HEK293 (cell line): ENCODE measurements around the gene FMO2.

Source experiments
- CTCF ChIA-PET: fragments of 350-600 bp; formaldehyde crosslinking; extraction: SDS; loops from one replicate; lab custom pipeline; 2021; ENCODE audit warnings: antibody characterized with exemption; lab: Yijun Ruan, JAX
- POLR2A ChIA-PET: fragments of 300-600 bp; formaldehyde crosslinking; extraction: SDS; loops from one replicate; lab custom pipeline; 2020; ENCODE audit warnings: antibody characterized with exemption, inconsistent platforms; lab: Yijun Ruan, JAX
- H3K27ac ChIP-seq: fragments of 200-500 bp; sonication (Bioruptor generic); 2 replicates; pipeline ENCODE4 v1.5.1; 2014; ENCODE audit warnings: low read depth, low read length, control low read depth, inconsistent platforms; ENCODE audit errors: extremely low read depth
- H3K36me3 ChIP-seq, 2 experiments: fragments of 200-500 bp in 1 of 2; sonication (Bioruptor generic) in 1 of 2; 1 replicate in 1 of 2; 2 replicates in 1 of 2; pipeline ENCODE4 v1.5.1; 2014 to 2017; ENCODE audit warnings: inconsistent platforms in 2 of 2, low read length in 2 of 2; ENCODE audit not compliant: control insufficient read depth in 2 of 2, insufficient read depth in 1 of 2
- H3K4me1 ChIP-seq: fragments of 200-500 bp; sonication (Bioruptor generic); 2 replicates; pipeline ENCODE4 v1.5.1; 2014; ENCODE audit warnings: mild to moderate bottlenecking, low read length, inconsistent platforms; ENCODE audit not compliant: control insufficient read depth, insufficient read depth
- H3K4me3 ChIP-seq: 2 replicates; pipeline ENCODE4 v1.5.1; 2011; ENCODE audit warnings: low read depth, mild to moderate bottlenecking, control low read depth, low read length, moderate library complexity
- H3K9me3 ChIP-seq: fragments of 200-500 bp; sonication (Bioruptor generic); 2 replicates; pipeline ENCODE4 v1.5.1; 2014; ENCODE audit warnings: low read depth, low read length, inconsistent platforms; ENCODE audit not compliant: control insufficient read depth, insufficient read depth
- BCL6B ChIP-seq: fragments of 450-650 bp; formaldehyde crosslinking; IDR thresholded peaks from 2 replicates; pipeline ENCODE4 v1.5.1; 2017; ENCODE audit warnings: missing biosample characterization, missing genetic modification characterization
- EGR2 ChIP-seq: fragments of 450-650 bp; formaldehyde crosslinking; IDR thresholded peaks from 2 replicates; pipeline ENCODE4 v1.5.1; 2016; ENCODE audit warnings: low read depth, missing biosample characterization, missing genetic modification characterization
- GLI4 ChIP-seq: fragments of 450-650 bp; formaldehyde crosslinking; IDR thresholded peaks from 2 replicates; pipeline ENCODE4 v1.5.1; 2016; ENCODE audit warnings: missing biosample characterization, missing genetic modification characterization
- PBX3 ChIP-seq: sonication (generic); formaldehyde crosslinking; IDR thresholded peaks from 2 replicates; pipeline ENCODE4 v1.8.1; 2022; ENCODE audit warnings: mild to moderate bottlenecking, moderate library complexity, missing genetic modification reagents
- PRDM1 ChIP-seq: fragments of 450-650 bp; formaldehyde crosslinking; IDR thresholded peaks from 2 replicates; pipeline ENCODE4; 2016; ENCODE audit warnings: missing biosample characterization, missing genetic modification characterization
- WT1 ChIP-seq: fragments of 450-650 bp; formaldehyde crosslinking; IDR thresholded peaks from 2 replicates; pipeline ENCODE4 v1.5.1; 2016; ENCODE audit warnings: missing biosample characterization, missing genetic modification characterization
- ZNF112 ChIP-seq: fragments of 450-650 bp; formaldehyde crosslinking; IDR thresholded peaks from 2 replicates; pipeline ENCODE4 v1.5.0; 2017; ENCODE audit warnings: missing biosample characterization, missing genetic modification characterization
- ZNF174 ChIP-seq: fragments of 450-650 bp; formaldehyde crosslinking; IDR thresholded peaks from 2 replicates; pipeline ENCODE4 v1.5.0; 2017; ENCODE audit warnings: missing biosample characterization, mild to moderate bottlenecking, missing genetic modification characterization
- ZNF26 ChIP-seq: fragments of 450-650 bp; formaldehyde crosslinking; IDR thresholded peaks from 2 replicates; pipeline ENCODE4 v1.5.1; 2016; ENCODE audit warnings: missing biosample characterization, missing genetic modification characterization
- ZNF280D ChIP-seq: fragments of 450-650 bp; formaldehyde crosslinking; IDR thresholded peaks from 2 replicates; pipeline ENCODE4 v1.5.1; 2016; ENCODE audit warnings: missing biosample characterization, missing genetic modification characterization
- ZNF350 ChIP-seq: fragments of 450-650 bp; formaldehyde crosslinking; IDR thresholded peaks from 2 replicates; pipeline ENCODE4 v1.5.0; 2017; ENCODE audit warnings: missing biosample characterization, mild to moderate bottlenecking, missing genetic modification characterization
- ZNF354C ChIP-seq: fragments of 450-650 bp; formaldehyde crosslinking; IDR thresholded peaks from 2 replicates; pipeline ENCODE4 v1.5.1; 2016; ENCODE audit warnings: missing biosample characterization, missing genetic modification characterization, low read depth, borderline replicate concordance
- ZNF37A ChIP-seq: fragments of 450-650 bp; IDR thresholded peaks from 2 replicates; pipeline ENCODE4 v1.5.1; 2018; ENCODE audit warnings: missing biosample characterization, missing genetic modification characterization
- ZNF394 ChIP-seq: fragments of 450-650 bp; formaldehyde crosslinking; IDR thresholded peaks from 2 replicates; pipeline ENCODE4 v1.5.1; 2016; ENCODE audit warnings: missing biosample characterization, missing genetic modification characterization, mild to moderate bottlenecking, moderate library complexity, borderline replicate concordance
- ZNF596 ChIP-seq: fragments of 450-650 bp; IDR thresholded peaks from 2 replicates; pipeline ENCODE4 v1.5.0; 2018; ENCODE audit warnings: missing biosample characterization, mild to moderate bottlenecking, missing genetic modification characterization, moderate library complexity
- ZNF692 ChIP-seq: fragments of 450-650 bp; formaldehyde crosslinking; IDR thresholded peaks from 2 replicates; pipeline ENCODE4 v1.5.1; 2016; ENCODE audit warnings: missing biosample characterization, missing genetic modification characterization
- ZNF707 ChIP-seq: fragments of 450-650 bp; formaldehyde crosslinking; IDR thresholded peaks from 2 replicates; pipeline ENCODE4 v1.5.1; 2016; ENCODE audit warnings: missing biosample characterization, missing genetic modification characterization

FMO2 gene

GRCh38 chr1:171250263-171250662, 65.2 kb downstream of the FMO2 start:
- no peaks in the 10 kb centered on the region for H3K9me3 ChIP-seq
- ChIA-PET POLR2A (no interaction called here), CTCF (interaction anchor here (0.6 to 1.2 kb wide), 3 partner anchors 12 to 63 kb away, joined by 3 to 4 read pairs (median 4); no protein-coding TSS in a partner anchor)
- no peaks in the 10 kb centered on the region for H3K36me3 ChIP-seq
- no peak overlapping the region for H3K27ac ChIP-seq
- H3K4me1 ChIP-seq: no peaks in the 10 kb centered on the region
- H3K4me3 ChIP-seq: no peak overlapping the region
- no peak for TF ChIP-seq ZNF350 (tag by site-specific recombination)
- no peak for TF ChIP-seq ZNF280D
- TF ChIP-seq PBX3 (CRISPR knock-in tag): no peak
- no peak for TF ChIP-seq WT1 (tag by site-specific recombination)
- no peak for TF ChIP-seq EGR2 (tag by site-specific recombination)
- TF ChIP-seq ZNF394 (tag by site-specific recombination): no peak
- no peak for TF ChIP-seq ZNF37A (tag by site-specific recombination)
- TF ChIP-seq ZNF112 (tag by site-specific recombination): no peak
- TF ChIP-seq ZNF692: no peak
- TF ChIP-seq GLI4: no peak
- no peak for TF ChIP-seq ZNF26 (tag by site-specific recombination)
- TF ChIP-seq PRDM1 (tag by site-specific recombination): no peak
- TF ChIP-seq ZNF596 (tag by site-specific recombination): no peak
- no peak for TF ChIP-seq BCL6B (tag by site-specific recombination)
- TF ChIP-seq ZNF174 (tag by site-specific recombination): no peak
- TF ChIP-seq ZNF354C (tag by site-specific recombination): no peak
- TF ChIP-seq ZNF707 (tag by site-specific recombination): no peak
